Stimulated activated CD4-positive, alpha-beta T cell treated with anti-CD3 and anti-CD28 coated beads, Interleukin-4, amount 100 ng/mL, for 1 hour (primary cell): ENCODE results near the gene GNG2.

Experiments
- DNase-seq: peaks from one replicate; pipeline ENCODE4 v3.0.0-alpha.2; 2020

Gene GNG2

GRCh38 chr14:51897791-51898355, 37.5 kb downstream of the GNG2 start:
- DNase-seq: no peak

GRCh38 chr14:51901475-51902024, 41.1 kb downstream of the GNG2 start:
- peak; percentile 6 for DNase-seq

- DNase-seq: peak; percentile 29
These were observed 45.3 kb downstream of the GNG2 start for GRCh38 chr14:51905656-51906121.

- DNase-seq: no peak
These were observed 47.7 kb downstream of the GNG2 start for GRCh38 chr14:51908086-51908485.

- no peak for DNase-seq
These were observed 51.8 kb downstream of the GNG2 start for GRCh38 chr14:51912112-51912786.

GRCh38 chr14:51914310-51914709, 53.9 kb downstream of the GNG2 start:
- no peak for DNase-seq

GRCh38 chr14:51917193-51917592, 56.8 kb downstream of the GNG2 start:
- DNase-seq: no peak

GRCh38 chr14:51921026-51921425, 60.6 kb downstream of the GNG2 start:
- no peak for DNase-seq

- DNase-seq: no peak
These were observed 62.2 kb downstream of the GNG2 start for GRCh38 chr14:51922624-51923023.

- no peak for DNase-seq
These were observed 64.2 kb downstream of the GNG2 start for GRCh38 chr14:51924600-51924999.

- no peak for DNase-seq
These were observed 65.6 kb downstream of the GNG2 start for GRCh38 chr14:51925980-51926379.

GRCh38 chr14:51926449-51926848, 66.0 kb downstream of the GNG2 start:
- DNase-seq: no peak

GRCh38 chr14:51928568-51928967, 68.2 kb downstream of the GNG2 start:
- DNase-seq: no peak

- DNase-seq: no peak
These were observed 68.8 kb downstream of the GNG2 start for GRCh38 chr14:51929166-51929565.

- no peak for DNase-seq
These were observed 69.7 kb downstream of the GNG2 start for GRCh38 chr14:51929910-51930682.

GRCh38 chr14:51931308-51931707, 70.9 kb downstream of the GNG2 start:
- no peak for DNase-seq

GRCh38 chr14:51933191-51933590, 72.8 kb downstream of the GNG2 start:
- no peak for DNase-seq

GRCh38 chr14:51938137-51938536, 77.7 kb downstream of the GNG2 start:
- no peak for DNase-seq

GRCh38 chr14:51938821-51939220, 78.4 kb downstream of the GNG2 start:
- DNase-seq: no peak

GRCh38 chr14:51939226-51939625, 78.8 kb downstream of the GNG2 start:
- DNase-seq: no peak

- DNase-seq: no peak
These were observed 79.4 kb downstream of the GNG2 start for GRCh38 chr14:51939755-51940301.

GRCh38 chr14:51942971-51943370, 82.6 kb downstream of the GNG2 start:
- no peak for DNase-seq

- no peak for DNase-seq
These were observed 89.6 kb downstream of the GNG2 start for GRCh38 chr14:51950007-51950406.
